GM23248 (cell line): Measurements from ENCODE around the gene VAMP5. TPM values are rescaled to one million over a fixed set of nuclear protein-coding genes. Genes with fewer than 3 reads are reported as not detected.

ENCODE experiments used
- DNase-seq: peaks from one replicate; pipeline ENCODE4 v3.0.0-alpha.2; 2015
- H2AFZ ChIP-seq: fragments of 200-600 bp; sonication (generic); 2 replicates; pipeline ENCODE4 v1.6.1; 2016; ENCODE audit warnings: antibody characterized with exemption
- H3F3A ChIP-seq: fragments of 200-600 bp; sonication (generic); 2 replicates; pipeline ENCODE4 v1.6.1; 2016; ENCODE audit warnings: mild to moderate bottlenecking, antibody characterized with exemption, mixed run types; ENCODE audit not compliant: insufficient read depth
- H3K27ac ChIP-seq: fragments of 200-600 bp; sonication (generic); 2 replicates; pipeline ENCODE4 v1.5.1; 2016; ENCODE audit warnings: mild to moderate bottlenecking
- H3K27me3 ChIP-seq: fragments of 200-600 bp; sonication (generic); replicated peaks from 2 replicates; pipeline ENCODE4 v1.6.1; 2016; ENCODE audit warnings: mild to moderate bottlenecking; ENCODE audit not compliant: insufficient read depth
- H3K36me3 ChIP-seq: fragments of 200-600 bp; sonication (generic); 2 replicates; pipeline ENCODE4 v1.6.1; 2016; ENCODE audit warnings: low read depth, mild to moderate bottlenecking
- H3K4me1 ChIP-seq: fragments of 200-600 bp; sonication (generic); 2 replicates; pipeline ENCODE4 v1.6.1; 2016; ENCODE audit warnings: mild to moderate bottlenecking; ENCODE audit not compliant: insufficient read depth
- H3K4me2 ChIP-seq: fragments of 200-600 bp; sonication (generic); one replicate; pipeline ENCODE4 v1.6.1; 2016; ENCODE audit warnings: mild to moderate bottlenecking; ENCODE audit not compliant: unreplicated experiment
- H3K4me3 ChIP-seq: fragments of 200-600 bp; sonication (generic); 2 replicates; pipeline ENCODE4 v1.5.1; 2016; ENCODE audit warnings: mild to moderate bottlenecking
- H3K79me2 ChIP-seq: fragments of 200-600 bp; sonication (generic); 2 replicates; pipeline ENCODE4 v1.6.1; 2016; ENCODE audit warnings: mild to moderate bottlenecking; ENCODE audit not compliant: insufficient read depth
- H3K9ac ChIP-seq: fragments of 200-600 bp; sonication (generic); 2 replicates; pipeline ENCODE4 v1.6.1; 2016; ENCODE audit warnings: mild to moderate bottlenecking
- H3K9me2 ChIP-seq: fragments of 200-600 bp; sonication (generic); 2 replicates; pipeline ENCODE4 v1.6.1; 2016; ENCODE audit warnings: mixed run types, mild to moderate bottlenecking, moderate library complexity; ENCODE audit not compliant: insufficient read depth
- H3K9me3 ChIP-seq: fragments of 200-600 bp; sonication (generic); one replicate; pipeline ENCODE4 v1.6.1; 2017; ENCODE audit warnings: low read depth
- H4K20me1 ChIP-seq: fragments of 200-600 bp; sonication (generic); 2 replicates; pipeline ENCODE4 v1.6.0; 2016; ENCODE audit not compliant: insufficient read depth
- EZH2 ChIP-seq: fragments of 200-600 bp; sonication (generic); IDR thresholded peaks from 2 replicates; pipeline ENCODE4 v1.6.1; 2018; ENCODE audit warnings: antibody characterized with exemption, mild to moderate bottlenecking; ENCODE audit not compliant: insufficient read depth, poor library complexity, severe bottlenecking
- EZH2phosphoT487 ChIP-seq: fragments of 200-600 bp; sonication (generic); IDR thresholded peaks from 2 replicates; pipeline ENCODE4 v1.6.1; 2018; ENCODE audit warnings: antibody characterized with exemption, moderate library complexity, mild to moderate bottlenecking, low read depth; ENCODE audit not compliant: insufficient read depth
- WGBS, 2 experiments: methylation state at CpG; one replicate each; pipeline ENCODE4 v1.1.6; 2015 to 2017; ENCODE audit warnings: low lambda C conversion rate in 2 of 2, low coverage in 1 of 2; ENCODE audit errors: missing lambda C conversion rate in 2 of 2; 5-methylcytosine and 5-hydroxymethylcytosine counted together
- in situ Hi-C: fragments of 300-500 bp; cut with MboI; formaldehyde crosslinking; loops from 2 replicates; pipeline ENCODE4 v1.15.0; 2020
- polyA plus RNA-seq: library from polyadenylated mRNA; unstranded; fragments of >200 nt; fragmentation: Nextera tagmentation; extraction: Ambion mirVana; gene quantifications from 2 replicates; pipeline ENCODE4 v1.2.1, GENCODE V29; 2016
- total RNA-seq: library from RNA; depleted of rRNA; stranded (reverse); fragments of >200 nt; shearing (Covaris generic); gene quantifications from 2 replicates; pipeline ENCODE4 v1.2.3, GENCODE V29; 2014

VAMP5 gene
- total and polyA plus RNA-seq, 2 experiments from 2014 or later: 59.0 to 289 TPM

DNA sequence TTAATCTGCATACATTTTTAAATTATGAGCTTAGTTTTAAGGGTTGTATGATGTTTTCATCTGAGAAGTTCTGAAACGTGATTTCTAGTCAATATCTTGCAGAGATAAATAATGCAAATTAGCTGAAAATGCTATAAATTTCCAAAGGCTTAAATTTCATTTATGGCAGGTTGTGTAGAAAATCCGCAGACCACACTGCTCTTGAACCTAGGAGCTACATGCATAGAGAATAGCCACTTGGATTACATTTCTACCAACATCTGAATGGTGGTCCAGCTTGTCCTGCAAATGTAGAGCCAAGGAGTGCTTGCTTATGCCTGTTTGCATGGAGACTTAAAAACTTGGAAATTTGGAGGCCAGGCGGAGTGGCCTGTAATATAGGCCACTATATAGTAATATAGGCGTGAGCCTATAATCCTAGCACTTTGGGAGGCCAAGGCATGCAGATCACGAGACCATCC, 38.4 kb upstream of the VAMP5 start:
- in situ Hi-C loops: loop anchor here (5.0 kb wide), 1 partner anchor 124 kb away; no protein-coding TSS in a partner anchor
- Histone ChIP-seq H3K27me3 (no peaks in the 10 kb centered on the region), H3K4me1 (peaks cover 44% of the 10 kb centered on the region), H3K27ac (peak overlapping the region; percentile 15), H3K4me3 (no peak overlapping the region), H4K20me1 (peaks cover 20% of the 10 kb centered on the region), H3K9me2 (no peaks in the 10 kb centered on the region), H3K79me2 (peaks cover 34% of the 10 kb centered on the region), H3K9ac (no peak overlapping the region), H3K9me3 (no peaks in the 10 kb centered on the region), H3F3A (peaks cover 100% of the 10 kb centered on the region), H2AFZ (no peak overlapping the region), H3K36me3 (peaks cover 55% of the 10 kb centered on the region), H3K4me2 (no peak overlapping the region)
- no peak for DNase-seq
- 88 to 91% methylated on average over 5 of the region's 5 CpGs for WGBS, 2 experiments
- no peak for TF ChIP-seq EZH2

- 85 to 96% methylated on average over 1 of the region's 1 CpG for WGBS, 2 experiments
- Histone ChIP-seq H3K9me3 (no peaks in the 10 kb centered on the region), H3K27ac (no peak overlapping the region; the same call in 1 of the 2 replicates), H4K20me1 (0 out of 2 replicates have a peak, but pooled peaks cover 7% of the 10 kb centered on the region), H3F3A (peaks cover 93% of the 10 kb centered on the region), H2AFZ (no peak overlapping the region), H3K4me2 (no peak overlapping the region), H3K79me2 (peaks cover 27% of the 10 kb centered on the region), H3K4me1 (peaks cover 37% of the 10 kb centered on the region), H3K9ac (no peak overlapping the region), H3K27me3 (no peaks in the 10 kb centered on the region), H3K4me3 (no peak overlapping the region), H3K9me2 (no peaks in the 10 kb centered on the region), H3K36me3 (peaks cover 50% of the 10 kb centered on the region)
- no peak for DNase-seq
- TF ChIP-seq EZH2phosphoT487 (no peak), EZH2 (no peak)
- in situ Hi-C loops: loop anchor here (5.0 kb wide), 1 partner anchor 125 kb away; no protein-coding TSS in a partner anchor
Observed at GRCh38 chr2:85547089-85547858, 37.0 kb upstream of the VAMP5 start.

GRCh38 chr2:85547859-85548607, 36.2 kb upstream of the VAMP5 start:
- H3K27me3 ChIP-seq: no peaks in the 10 kb centered on the region
- TF ChIP-seq EZH2phosphoT487 (no peak), EZH2 (no peak)
- no peaks in the 10 kb centered on the region for H3K9me2 ChIP-seq
- peaks cover 20% of the 10 kb centered on the region for H3K79me2 ChIP-seq
- H3K4me1 ChIP-seq: peaks cover 29% of the 10 kb centered on the region
- no peak overlapping the region for H3K4me3 ChIP-seq
- H3K27ac ChIP-seq: peak overlapping the region; percentile 22
- H3K9ac ChIP-seq: no peak overlapping the region
- in situ Hi-C loops: loop anchor here (5.0 kb wide), 1 partner anchor 126 kb away; no protein-coding TSS in a partner anchor
- no peaks in the 10 kb centered on the region for H3K9me3 ChIP-seq
- 0 out of 2 replicates have a peak, but pooled peaks cover 3% of the 10 kb centered on the region for H4K20me1 ChIP-seq
- H3K4me2 ChIP-seq: no peak overlapping the region
- no peak for DNase-seq
- WGBS, 2 experiments: 61 to 63% methylated on average over 6 of the region's 6 CpGs
- H3K36me3 ChIP-seq: peaks cover 42% of the 10 kb centered on the region
- no peak overlapping the region for H2AFZ ChIP-seq
- H3F3A ChIP-seq: peaks cover 89% of the 10 kb centered on the region

- no peaks in the 10 kb centered on the region for H4K20me1 ChIP-seq
- H3K9me3 ChIP-seq: no peaks in the 10 kb centered on the region
- no peak overlapping the region for H2AFZ ChIP-seq
- H3K27ac ChIP-seq: peak overlapping the region; percentile 22
- in situ Hi-C loops: loop anchor here (5.0 kb wide), 1 partner anchor 126 kb away; no protein-coding TSS in a partner anchor
- H3K4me3 ChIP-seq: no peak overlapping the region
- H3K9me2 ChIP-seq: no peaks in the 10 kb centered on the region
- TF ChIP-seq EZH2: no peak
- no peak for TF ChIP-seq EZH2phosphoT487
- no peak overlapping the region for H3K9ac ChIP-seq
- H3K36me3 ChIP-seq: peaks cover 37% of the 10 kb centered on the region
- WGBS, 2 experiments: 67 to 69% methylated on average over 2 of the region's 2 CpGs
- no peaks in the 10 kb centered on the region for H3K27me3 ChIP-seq
- no peak overlapping the region for H3K4me2 ChIP-seq
- H3K79me2 ChIP-seq: peaks cover 14% of the 10 kb centered on the region
- DNase-seq: peak; percentile 15
- peaks cover 84% of the 10 kb centered on the region for H3F3A ChIP-seq
- H3K4me1 ChIP-seq: peaks cover 27% of the 10 kb centered on the region
Observed at GRCh38 chr2:85548608-85548900, 35.7 kb upstream of the VAMP5 start.
